Small intestine (tissue), 16 donors: ENCODE data around the gene RPL39. TPM values are rescaled to one million over a fixed set of nuclear protein-coding genes. Genes with fewer than 3 reads are reported as not detected.
"Not testable (repeated sequence)": the region's sequence is repeated elsewhere in the genome, so short reads cannot be mapped to it uniquely, and the experiment has no call there.

ENCODE experiments used
- DNase-seq, 2 donors: peaks; one replicate each; pipeline versions ENCODE4 v3.0.0 to v3.0.0-alpha.2; 2013
- FAIRE-seq: peaks from 2 replicates; lab custom pipeline; 2012; peaks lifted over from hg19 to GRCh38; lab: Jason Lieb, UNC
- H3K27ac ChIP-seq, 3 donors: one replicate each; pipeline ENCODE4 v1.5.1; 2013; ENCODE audit warnings: low read length in 2 of 3, mild to moderate bottlenecking in 2 of 3, control low read depth in 1 of 3, inconsistent platforms in 1 of 3, low read depth in 1 of 3, moderate library complexity in 1 of 3
- H3K27me3 ChIP-seq, 3 donors: one replicate each; pipeline ENCODE4 v1.6.1; 2013; ENCODE audit warnings: low read length in 3 of 3, inconsistent platforms in 1 of 3; ENCODE audit not compliant: control insufficient read depth in 3 of 3, insufficient read depth in 3 of 3
- H3K36me3 ChIP-seq, 3 donors: one replicate each; pipeline ENCODE4 v1.6.1; 2013; ENCODE audit warnings: low read length in 3 of 3, inconsistent platforms in 1 of 3, low read depth in 1 of 3, mild to moderate bottlenecking in 1 of 3, moderate library complexity in 1 of 3; ENCODE audit not compliant: control insufficient read depth in 3 of 3, insufficient read depth in 2 of 3
- H3K4me1 ChIP-seq, 3 donors: one replicate each; pipeline ENCODE4 v1.6.1; 2013; ENCODE audit warnings: low read length in 2 of 3, inconsistent platforms in 1 of 3, low read depth in 1 of 3, mild to moderate bottlenecking in 1 of 3, moderate library complexity in 1 of 3; ENCODE audit not compliant: control insufficient read depth in 3 of 3, insufficient read depth in 2 of 3
- H3K4me3 ChIP-seq, 3 donors: one replicate each; pipeline ENCODE4 v1.5.1; 2013; ENCODE audit warnings: low read length in 3 of 3, control low read depth in 1 of 3, inconsistent platforms in 1 of 3, low read depth in 1 of 3, mild to moderate bottlenecking in 1 of 3, moderate library complexity in 1 of 3
- H3K9me3 ChIP-seq, 2 donors: one replicate each; pipeline ENCODE4 v1.6.1; 2013; ENCODE audit warnings: low read depth in 1 of 2, low read length in 1 of 2; ENCODE audit not compliant: control insufficient read depth in 2 of 2, insufficient read depth in 1 of 2
- WGBS, 3 donors: extraction: QIAGEN DNeasy Blood & Tissue Kit; methylation state at CpG; one replicate each; pipeline ENCODE4 v1.1.7; 2013; 5-methylcytosine and 5-hydroxymethylcytosine counted together
- long read RNA-seq, 10 donors: transcript quantifications; one replicate each; lab custom pipeline, GENCODE V29; 2026
- polyA plus RNA-seq, 4 donors: library from polyadenylated mRNA; stranded (reverse) in 3 of 4; unstranded in 1 of 4; fragments of 200-250 nt in 3 of 4; fragments of 120-200 nt in 1 of 4; gene quantifications; one replicate each; pipeline versions ENCODE4 v1.2.1 to v1.2.3, GENCODE V29; 2013
- donor health status: healthy with polysubstance abuse.
- donor health status: control.
- donor health status: control.
- donor health status: Bipolar disorder and iron deficiency.
- donor health status: healthy.

The RPL39 gene
- polyA plus RNA-seq, result 1,000 to 10,000 TPM; 3,740 to 8,743 (median 5,210) TPM
- long read RNA-seq, donor 1, transcript RPL39-201 (3 exons, 401 nt), result major isoform, 590 of 636 reads
- long read RNA-seq, donor 1, transcript RPL39-202 (2 exons, 1,915 nt), result minor isoform, 29 of 636 reads
- long read RNA-seq, donor 1, partial matches to known transcripts, result 17 of 636 reads
- long read RNA-seq, donor 1, other reads (novel, unspliced or antisense), result 0 of 636 reads
- long read RNA-seq, donor 2, transcript RPL39-201 (3 exons, 401 nt), result major isoform, 126 of 134 reads
- long read RNA-seq, donor 2, partial matches to known transcripts, result 6 of 134 reads
- long read RNA-seq, donor 2, other reads (novel, unspliced or antisense), result 0 of 134 reads
- long read RNA-seq, donor 3, transcript RPL39-202 (2 exons, 1,915 nt), result minor isoform, 23 of 269 reads
- long read RNA-seq, donor 3, transcript RPL39-201 (3 exons, 401 nt), result major isoform, 218 of 269 reads
- long read RNA-seq, donor 3, partial matches to known transcripts, result 28 of 269 reads
- long read RNA-seq, donor 3, other reads (novel, unspliced or antisense), result 0 of 269 reads
- long read RNA-seq, donor 4, transcript RPL39-201 (3 exons, 401 nt), result major isoform, 10 of 10 reads
- long read RNA-seq, donor 4, partial matches to known transcripts, result 0 of 10 reads
- long read RNA-seq, donor 4, other reads (novel, unspliced or antisense), result 0 of 10 reads
- long read RNA-seq, donor 5, transcript RPL39-201 (3 exons, 401 nt), result major isoform, 48 of 54 reads
- long read RNA-seq, donor 5, transcript RPL39-202 (2 exons, 1,915 nt), result minor isoform, 6 of 54 reads
- long read RNA-seq, donor 5, partial matches to known transcripts, result 0 of 54 reads
- long read RNA-seq, donor 5, other reads (novel, unspliced or antisense), result 0 of 54 reads
- long read RNA-seq, donor 6, transcript RPL39-201 (3 exons, 401 nt), result major isoform, 160 of 177 reads
- long read RNA-seq, donor 6, transcript RPL39-202 (2 exons, 1,915 nt), result minor isoform, 8 of 177 reads
- long read RNA-seq, donor 6, partial matches to known transcripts, result 9 of 177 reads
- long read RNA-seq, donor 6, other reads (novel, unspliced or antisense), result 0 of 177 reads
- long read RNA-seq, donor 7, transcript RPL39-202 (2 exons, 1,915 nt), result minor isoform, 15 of 284 reads
- long read RNA-seq, donor 7, transcript RPL39-201 (3 exons, 401 nt), result major isoform, 260 of 284 reads
- long read RNA-seq, donor 7, partial matches to known transcripts, result 8 of 284 reads
- long read RNA-seq, donor 7, other reads (novel, unspliced or antisense), result 0 of 284 reads
- long read RNA-seq, donor 8, transcript RPL39-201 (3 exons, 401 nt), result major isoform, 23 of 24 reads
- long read RNA-seq, donor 8, partial matches to known transcripts, result 0 of 24 reads
- long read RNA-seq, donor 8, other reads (novel, unspliced or antisense), result 0 of 24 reads
- long read RNA-seq, donor 9, transcript RPL39-201 (3 exons, 401 nt), result major isoform, 25 of 27 reads
- long read RNA-seq, donor 9, partial matches to known transcripts, result 0 of 27 reads
- long read RNA-seq, donor 9, other reads (novel, unspliced or antisense), result 0 of 27 reads
- long read RNA-seq, donor 10, transcript RPL39-201 (3 exons, 401 nt), result major isoform, 240 of 266 reads
- long read RNA-seq, donor 10, transcript RPL39-202 (2 exons, 1,915 nt), result minor isoform, 10 of 266 reads
- long read RNA-seq, donor 10, partial matches to known transcripts, result 16 of 266 reads
- long read RNA-seq, donor 10, other reads (novel, unspliced or antisense), result 0 of 266 reads

DNA sequence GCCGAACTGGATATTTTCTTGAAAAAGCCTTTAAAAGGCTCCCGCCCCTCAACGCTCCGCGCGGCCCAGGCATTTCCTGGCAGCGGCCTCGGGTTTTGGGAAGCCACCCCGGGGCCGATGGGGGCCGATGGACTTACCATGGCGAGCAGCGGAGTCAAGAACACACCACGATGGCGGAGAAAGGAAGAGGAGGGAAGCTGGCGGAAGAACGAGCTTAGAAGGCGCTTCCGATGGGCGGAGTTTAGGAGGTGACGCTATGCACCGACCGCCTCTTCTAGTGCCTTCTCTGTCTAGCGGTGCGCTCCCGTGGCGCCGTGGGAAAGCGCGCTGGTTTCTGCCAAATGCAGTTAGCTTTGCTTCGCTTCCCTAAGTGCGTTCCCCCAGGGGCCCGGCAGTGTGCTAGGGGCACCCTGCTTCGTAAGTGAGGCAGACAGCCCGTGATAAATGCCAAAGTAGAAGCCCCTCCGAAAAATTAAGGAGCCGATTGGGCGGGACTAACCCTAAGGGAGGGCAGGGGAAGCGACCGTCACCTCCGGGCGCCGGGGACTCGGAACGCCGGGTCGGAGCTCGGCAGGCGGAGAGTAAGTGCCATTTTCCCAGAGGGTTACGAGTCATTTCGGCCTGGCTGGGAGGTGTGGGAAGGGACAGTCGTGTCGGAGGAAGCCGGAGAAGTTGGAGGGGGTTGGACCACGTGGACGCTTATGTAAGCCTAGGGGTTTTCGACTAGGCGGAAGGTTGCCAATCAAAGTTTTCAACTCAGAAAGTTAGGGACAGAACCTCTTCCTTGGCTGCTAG, at the start of gene RPL39:
RPL39 (minus strand) TSS at position 194 of the 795 bp plus-strand sequence; CDS start at position 140, 54 bp downstream.
- H3K27me3 ChIP-seq, result no peaks in the 10 kb centered on the region
- H3K4me1 ChIP-seq, result peaks cover 0 to 6% (median 5%) of the 10 kb centered on the region in 3 donors
- FAIRE-seq (no peak), DNase-seq (peak; percentile 86 to 92)
- H3K9me3 ChIP-seq, result no peaks in the 10 kb centered on the region
- 0 to 38% (median 11%) methylated on average over 37 to 58 of the region's 58 CpGs for WGBS, 3 donors
- peaks cover 0 to 20% (median 2%) of the 10 kb centered on the region in 3 donors for H3K36me3 ChIP-seq
- H3K27ac ChIP-seq, result peak within 1 kb of the TSS; percentile 83 to 100 (median 98)
- H3K4me3 ChIP-seq, result peak within 1 kb of the TSS; percentile 81 to 98 (median 83)

- 73 to 89% (median 82%) methylated on average over 3 of the region's 3 CpGs for WGBS, 3 donors
- Histone ChIP-seq H3K27me3 (no peaks in the 10 kb centered on the region), H3K9me3 (no peaks in the 10 kb centered on the region), H3K36me3 (peaks cover 0 to 25% (median 10%) of the 10 kb centered on the region in 3 donors), H3K4me3 (no peak overlapping the region), H3K4me1 (no peaks in the 10 kb centered on the region), H3K27ac (no peak overlapping the region)
- DNase-seq (no peak), FAIRE-seq (no peak)
Measured at GRCh38 chrX:119833905-119834304, 42.5 kb upstream of the RPL39 start.

DNA sequence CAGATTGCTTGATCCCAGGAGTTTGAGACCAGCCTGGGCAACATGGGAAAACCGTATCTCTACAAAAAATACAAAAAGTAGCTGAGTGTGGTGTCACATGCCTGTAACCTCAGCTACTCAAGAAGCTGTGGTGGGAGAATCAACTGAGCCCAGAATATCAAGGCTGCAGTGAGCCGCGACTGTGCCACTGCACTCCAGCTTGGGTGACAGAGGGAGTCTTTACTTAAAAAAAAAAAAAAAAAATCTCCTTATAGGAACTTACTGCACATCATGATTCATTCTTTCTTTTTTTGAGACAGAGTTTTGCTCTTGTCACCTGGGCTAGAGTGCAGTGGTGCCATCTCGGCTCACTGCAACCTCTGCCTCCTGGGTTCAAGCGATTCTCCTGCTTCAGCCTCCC, 37.0 kb upstream of the RPL39 start:
- FAIRE-seq (no peak), DNase-seq (no peak)
- no peaks in the 10 kb centered on the region for H3K9me3 ChIP-seq
- no peak overlapping the region for H3K27ac ChIP-seq
- H3K4me1 ChIP-seq, result no peaks in the 10 kb centered on the region
- H3K4me3 ChIP-seq, result no peak overlapping the region
- H3K36me3 ChIP-seq, result peaks cover 0 to 6% (median 0%) of the 10 kb centered on the region in 3 donors
- H3K27me3 ChIP-seq, result no peaks in the 10 kb centered on the region
- WGBS, 3 donors, result 93 to 98% (median 97%) methylated on average over 5 of the region's 5 CpGs

DNA sequence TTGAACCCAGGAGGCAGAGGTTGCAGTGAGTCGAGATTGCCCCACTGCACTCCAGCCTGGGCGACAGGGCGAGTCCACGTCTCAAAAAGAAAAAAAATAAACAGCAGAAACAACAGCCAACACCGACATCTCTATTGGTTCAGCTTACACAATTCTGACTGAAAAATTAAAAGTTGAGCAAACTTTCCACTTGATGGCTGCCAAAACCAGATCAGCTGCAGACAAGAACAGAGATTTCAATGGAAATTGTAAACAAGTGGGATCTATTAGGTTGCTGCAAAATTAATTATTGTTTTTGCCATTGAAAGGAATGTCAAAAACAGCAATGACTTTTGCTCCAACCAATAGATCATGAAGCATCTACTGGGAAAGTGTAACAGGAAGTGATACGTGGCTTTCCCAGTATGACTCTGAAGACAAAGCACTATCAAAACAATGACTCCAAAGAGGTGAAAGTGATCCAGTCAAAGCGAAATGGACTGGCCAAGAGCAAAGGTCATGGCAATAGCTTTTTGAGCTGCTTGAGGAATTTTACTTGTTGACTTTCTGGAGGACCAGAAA, 35.0 kb upstream of the RPL39 start:
- no peaks in the 10 kb centered on the region for H3K27me3 ChIP-seq
- WGBS, 3 donors, result 54 to 66% (median 57%) methylated on average over 7 of the region's 7 CpGs
- H3K27ac ChIP-seq, result no peak overlapping the region
- H3K36me3 ChIP-seq, result peaks cover 0 to 2% (median 0%) of the 10 kb centered on the region in 3 donors
- no peaks in the 10 kb centered on the region for H3K9me3 ChIP-seq
- no peaks in the 10 kb centered on the region for H3K4me1 ChIP-seq
- H3K4me3 ChIP-seq, result no peak overlapping the region
- peak; percentile 4 to 9 for DNase-seq
- FAIRE-seq, result no peak

GRCh38 chrX:119824221-119824620, 32.8 kb upstream of the RPL39 start:
- 81% methylated on average over 2 of the region's 5 CpGs; no CpG with 5 or more reads in 2 of the 3 donors for WGBS, 3 donors
- H3K36me3 ChIP-seq, H3K9me3 ChIP-seq, FAIRE-seq, H3K4me1 ChIP-seq, DNase-seq, H3K27me3 ChIP-seq, H3K27ac ChIP-seq, H3K4me3 ChIP-seq: not testable (repeated sequence)

GRCh38 chrX:119821703-119822102, 30.3 kb upstream of the RPL39 start:
- not testable (repeated sequence) for H3K9me3 ChIP-seq, H3K27me3 ChIP-seq, H3K4me1 ChIP-seq, H3K4me3 ChIP-seq, H3K27ac ChIP-seq, H3K36me3 ChIP-seq, FAIRE-seq
- 43 to 60% (median 50%) methylated on average over 3 of the region's 3 CpGs for WGBS, 3 donors
- peak; percentile 17 to 35 for DNase-seq
